Tibial nerve (tissue), 4 donors: ENCODE measurements around the gene SLC7A4. TPM values are rescaled to one million over a fixed set of nuclear protein-coding genes. Genes with fewer than 3 reads are reported as not detected.

Experiments used
- DNase-seq, 2 donors: peaks; one replicate each; pipeline ENCODE4 v3.0.0-alpha.2; 2019; ENCODE audit warnings: low spot score in 2 of 2
- H3K27ac ChIP-seq, 4 donors: fragments of 200-600 bp; sonication (generic) in 3 of 4; one replicate each; pipeline ENCODE4 v1.5.1; 2017 to 2019; ENCODE audit warnings: mild to moderate bottlenecking in 1 of 4
- H3K27me3 ChIP-seq, 2 donors: fragments of 200-600 bp; sonication (generic) in 1 of 2; one replicate each; pipeline versions ENCODE4 v1.5.1 to v1.6.0; 2017 to 2019
- H3K36me3 ChIP-seq, 3 donors: fragments of 200-600 bp; sonication (generic); one replicate each; pipeline ENCODE4 v1.5.1; 2018 to 2019
- H3K4me1 ChIP-seq, 4 donors: fragments of 200-600 bp; sonication (generic) in 3 of 4; one replicate each; pipeline ENCODE4 v1.5.1; 2017 to 2019
- H3K4me3 ChIP-seq, 4 donors: fragments of 200-600 bp; sonication (generic) in 3 of 4; one replicate each; pipeline ENCODE4 v1.5.1; 2017 to 2019; ENCODE audit warnings: mild to moderate bottlenecking in 1 of 4, moderate library complexity in 1 of 4
- H3K9me3 ChIP-seq, 4 donors: fragments of 200-600 bp; sonication (generic) in 3 of 4; one replicate each; pipeline ENCODE4 v1.5.1; 2017 to 2019
- EP300 ChIP-seq, 2 donors: sonication (generic); formaldehyde crosslinking; IDR thresholded peaks; one replicate each; pipeline ENCODE4 v1.6.1; 2017; ENCODE audit warnings: antibody characterized with exemption in 2 of 2, mild to moderate bottlenecking in 1 of 2
- POLR2A ChIP-seq, 2 donors: fragments of 450-650 bp; IDR thresholded peaks; one replicate each; pipeline ENCODE4 v1.6.1; 2017; ENCODE audit warnings: antibody characterized with exemption in 2 of 2, mild to moderate bottlenecking in 2 of 2, moderate library complexity in 2 of 2
- WGBS, 2 donors: methylation state at CpG; one replicate each; pipeline ENCODE4 v1.1.5; 2018; 5-methylcytosine and 5-hydroxymethylcytosine counted together
- total RNA-seq, 4 donors: library from RNA; depleted of rRNA; stranded (reverse); fragments of >200 nt; gene quantifications; one replicate each; pipeline ENCODE4 v1.1.0, GENCODE V29; 2016
- TF ChIP-seq, protein P1 (sequence below), 5 experiments: fragments of 200-600 bp in 3 of 5; fragments of 450-650 bp in 2 of 5; sonication (generic) in 3 of 5; IDR thresholded peaks; one replicate each; pipeline ENCODE4 v1.5.1; 2016 to 2019; ENCODE audit warnings: antibody characterized with exemption in 5 of 5, mild to moderate bottlenecking in 3 of 5, moderate library complexity in 2 of 5

Gene SLC7A4
- total RNA-seq, 4 donors from 2014 or later, result 0.22 to 1.3 TPM; not detected in 2

DNA sequence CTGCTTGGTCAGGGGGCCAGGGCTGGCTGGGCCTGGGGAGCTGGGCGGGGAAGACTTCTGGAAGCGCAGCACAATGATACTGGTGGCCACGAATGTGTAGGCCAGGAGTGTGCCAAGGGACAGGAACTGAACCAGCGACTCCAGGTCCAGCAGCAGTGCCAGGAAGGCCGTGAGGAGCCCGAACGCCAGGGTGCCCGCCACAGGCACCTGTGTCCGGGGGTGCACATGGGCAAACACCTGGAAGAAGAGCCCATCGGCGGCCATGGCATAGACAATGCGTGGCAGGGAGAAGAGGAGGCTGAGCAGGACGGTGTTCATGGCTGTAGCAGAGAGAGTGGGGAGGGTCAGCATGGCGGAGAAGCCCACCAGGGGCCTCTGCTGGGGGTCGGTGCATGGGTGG, 2.3 kb downstream of the SLC7A4 start:
- DNase-seq, result no peak
- no peak overlapping the region for H3K27ac ChIP-seq

DNA sequence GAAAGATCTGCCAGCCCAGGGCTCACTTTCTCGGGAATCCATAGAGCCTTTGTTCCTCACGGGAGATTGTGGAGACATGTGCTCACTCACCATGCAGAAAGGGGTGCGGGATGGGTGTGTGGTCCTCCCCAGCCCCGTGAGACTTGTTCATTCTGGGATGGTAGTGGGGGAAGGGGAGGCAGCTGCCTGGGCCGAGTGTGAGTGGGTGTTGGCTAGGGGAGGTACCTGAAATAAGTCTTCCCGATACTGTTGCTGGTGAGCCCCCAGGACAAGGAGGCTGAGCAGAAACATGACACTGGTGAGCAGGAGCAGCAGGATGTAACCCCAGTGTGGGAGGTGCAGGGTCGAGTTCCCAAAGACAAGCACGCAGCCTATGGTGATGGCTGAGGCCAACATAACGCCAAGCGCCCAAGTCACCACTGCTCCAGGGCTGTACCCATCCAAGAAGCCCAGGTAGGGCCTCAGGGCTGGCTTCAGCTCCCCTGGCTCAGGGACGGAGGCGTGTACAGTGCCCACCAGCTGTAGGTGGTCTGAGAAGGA, 2.8 kb downstream of the SLC7A4 start:
- Histone ChIP-seq H3K9me3 (no peaks in the 10 kb centered on the region), H3K27ac (no peak overlapping the region), H3K4me3 (no peak overlapping the region), H3K4me1 (peaks cover 0 to 18% (median 9%) of the 10 kb centered on the region in 4 donors), H3K36me3 (no peaks in the 10 kb centered on the region), H3K27me3 (peaks cover 0 to 40% of the 10 kb centered on the region in 2 donors)
- no peak for DNase-seq
- no peak for TF ChIP-seq EP300 (IDR thresholded peaks at IDR 0.05)
- no peak for TF ChIP-seq POLR2A (IDR thresholded peaks at IDR 0.05)
- TF ChIP-seq, protein P1, sequence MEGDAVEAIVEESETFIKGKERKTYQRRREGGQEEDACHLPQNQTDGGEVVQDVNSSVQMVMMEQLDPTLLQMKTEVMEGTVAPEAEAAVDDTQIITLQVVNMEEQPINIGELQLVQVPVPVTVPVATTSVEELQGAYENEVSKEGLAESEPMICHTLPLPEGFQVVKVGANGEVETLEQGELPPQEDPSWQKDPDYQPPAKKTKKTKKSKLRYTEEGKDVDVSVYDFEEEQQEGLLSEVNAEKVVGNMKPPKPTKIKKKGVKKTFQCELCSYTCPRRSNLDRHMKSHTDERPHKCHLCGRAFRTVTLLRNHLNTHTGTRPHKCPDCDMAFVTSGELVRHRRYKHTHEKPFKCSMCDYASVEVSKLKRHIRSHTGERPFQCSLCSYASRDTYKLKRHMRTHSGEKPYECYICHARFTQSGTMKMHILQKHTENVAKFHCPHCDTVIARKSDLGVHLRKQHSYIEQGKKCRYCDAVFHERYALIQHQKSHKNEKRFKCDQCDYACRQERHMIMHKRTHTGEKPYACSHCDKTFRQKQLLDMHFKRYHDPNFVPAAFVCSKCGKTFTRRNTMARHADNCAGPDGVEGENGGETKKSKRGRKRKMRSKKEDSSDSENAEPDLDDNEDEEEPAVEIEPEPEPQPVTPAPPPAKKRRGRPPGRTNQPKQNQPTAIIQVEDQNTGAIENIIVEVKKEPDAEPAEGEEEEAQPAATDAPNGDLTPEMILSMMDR (IDR thresholded peaks at IDR 0.05), result no peak
- 57 to 59% methylated on average over 12 of the region's 12 CpGs for WGBS, 2 donors

More for the DNA sequence above, 2.3 kb downstream of the SLC7A4 start:
- 91 to 96% methylated on average over 15 of the region's 15 CpGs for WGBS, 2 donors
- peaks cover 0 to 18% (median 9%) of the 10 kb centered on the region in 4 donors for H3K4me1 ChIP-seq
- no peaks in the 10 kb centered on the region for H3K36me3 ChIP-seq
- no peak for TF ChIP-seq EP300 (IDR thresholded peaks at IDR 0.05)
- TF ChIP-seq, protein P1 (IDR thresholded peaks at IDR 0.05), result no peak
- no peak for TF ChIP-seq POLR2A (IDR thresholded peaks at IDR 0.05)
- H3K9me3 ChIP-seq, result no peaks in the 10 kb centered on the region
- H3K4me3 ChIP-seq, result no peak overlapping the region
- peaks cover 0 to 40% of the 10 kb centered on the region in 2 donors for H3K27me3 ChIP-seq

DNA sequence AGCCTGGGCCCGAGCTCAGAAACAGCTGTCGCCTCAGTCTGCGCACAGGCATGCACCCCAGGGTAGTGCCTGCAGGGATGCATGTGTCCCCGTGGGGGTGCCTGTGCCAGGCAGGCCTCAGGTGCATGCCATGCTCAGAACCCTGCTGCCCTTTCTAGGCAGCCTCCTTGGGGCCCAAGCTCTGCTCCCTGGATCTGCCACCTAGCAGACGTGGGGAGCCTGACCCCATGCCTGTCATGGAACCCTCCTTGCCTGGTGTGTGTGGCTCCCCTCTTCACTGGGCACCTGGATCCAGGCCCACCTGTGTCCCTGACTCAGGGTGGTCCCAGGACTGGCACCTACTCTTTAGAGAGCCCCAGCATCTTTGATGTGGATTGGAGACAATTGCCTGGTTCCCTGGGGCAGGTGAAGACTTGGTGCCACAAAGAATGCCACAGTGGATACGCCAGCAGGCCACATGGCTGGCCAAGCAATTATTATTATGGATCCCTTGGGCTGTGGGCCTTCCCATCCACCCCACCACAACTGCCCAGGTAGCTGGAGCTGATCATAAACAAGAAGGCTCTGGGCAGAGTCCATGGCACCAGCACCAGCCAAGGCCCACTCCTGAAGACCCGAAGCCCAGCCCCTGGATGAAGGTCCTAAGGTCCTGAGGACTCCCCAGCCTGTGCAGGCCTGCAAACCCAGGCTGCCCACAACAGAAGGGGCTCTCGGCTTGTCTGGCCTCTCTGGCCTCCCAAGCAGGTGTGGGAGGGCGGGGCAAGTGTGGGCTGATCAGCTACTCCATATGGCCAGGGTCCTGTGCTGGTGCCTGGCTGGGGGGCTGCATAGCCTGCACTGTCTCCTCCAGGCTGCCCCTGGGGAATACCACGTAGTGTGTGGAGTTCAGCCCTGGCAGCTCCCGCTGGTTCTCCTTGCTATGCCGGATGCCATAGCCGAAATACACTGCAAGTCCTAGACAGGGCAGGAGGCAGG, 3.8 kb downstream of the SLC7A4 start:
- H3K4me3 ChIP-seq, result no peak overlapping the region
- no peak overlapping the region for H3K27ac ChIP-seq
- H3K36me3 ChIP-seq, result no peaks in the 10 kb centered on the region
- H3K27me3 ChIP-seq, result peaks cover 0 to 40% of the 10 kb centered on the region in 2 donors
- no peaks in the 10 kb centered on the region for H3K9me3 ChIP-seq
- DNase-seq, result no peak
- peaks cover 0 to 18% (median 9%) of the 10 kb centered on the region in 4 donors for H3K4me1 ChIP-seq
- TF ChIP-seq, protein P1 (IDR thresholded peaks at IDR 0.05), result no peak
- TF ChIP-seq POLR2A (IDR thresholded peaks at IDR 0.05), result no peak
- no peak for TF ChIP-seq EP300 (IDR thresholded peaks at IDR 0.05)
- WGBS, 2 donors, result 87 to 100% methylated on average over 1 to 10 of the region's 13 CpGs

DNA sequence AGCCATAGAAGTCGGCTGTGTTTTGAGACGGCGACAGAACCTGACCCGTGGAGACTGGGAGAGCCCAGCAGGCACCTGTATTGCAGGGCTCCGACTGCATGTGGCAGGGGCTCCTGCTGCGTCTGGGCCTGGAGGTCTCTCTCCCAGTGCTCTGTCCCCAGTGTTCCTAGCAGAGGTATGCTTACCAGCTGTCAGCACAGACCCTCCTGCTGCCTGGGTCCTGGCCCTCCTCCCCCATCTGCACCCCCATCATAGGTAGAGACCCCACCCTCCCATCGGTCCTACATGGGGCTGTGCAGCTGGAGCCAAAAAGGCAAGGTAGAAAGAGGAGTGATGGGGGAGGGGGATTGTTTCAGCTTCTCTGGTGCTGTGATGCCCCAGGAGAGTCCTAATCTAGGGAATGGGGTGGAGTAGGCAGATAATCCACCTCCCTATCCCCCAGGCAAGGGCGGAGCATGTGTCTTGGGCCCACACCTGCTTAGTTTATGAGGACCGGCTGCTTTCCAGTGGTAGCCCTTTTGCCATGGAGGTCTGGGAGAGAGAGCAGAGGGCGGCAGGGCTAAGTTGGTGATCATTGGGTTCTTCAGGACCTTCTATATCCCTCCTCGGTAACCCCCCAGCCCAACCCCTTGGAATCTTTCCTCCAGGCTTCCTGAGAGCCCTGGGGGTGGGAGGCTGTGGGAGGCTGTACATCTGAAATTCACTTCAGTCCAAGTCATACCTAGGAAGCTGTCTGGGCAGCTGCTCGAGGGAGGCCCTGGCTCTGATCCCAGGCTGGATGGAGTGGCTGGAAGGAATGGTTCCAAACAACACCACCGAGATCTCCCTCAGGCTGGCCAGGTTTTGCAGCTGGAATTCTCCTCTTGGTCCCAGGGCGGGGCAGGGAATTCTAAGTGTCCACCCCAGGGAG, 5.3 kb downstream of the SLC7A4 start:
- H3K27ac ChIP-seq, result no peak overlapping the region
- no peak for TF ChIP-seq POLR2A (IDR thresholded peaks at IDR 0.05)
- TF ChIP-seq, protein P1 (IDR thresholded peaks at IDR 0.05), result no peak
- TF ChIP-seq EP300 (IDR thresholded peaks at IDR 0.05), result no peak
- 66 to 69% methylated on average over 13 to 14 of the region's 14 CpGs for WGBS, 2 donors
- peaks cover 0 to 8% (median 4%) of the 10 kb centered on the region in 4 donors for H3K4me1 ChIP-seq
- no peaks in the 10 kb centered on the region for H3K9me3 ChIP-seq
- peaks cover 0 to 29% of the 10 kb centered on the region in 2 donors for H3K27me3 ChIP-seq
- H3K4me3 ChIP-seq, result no peak overlapping the region
- DNase-seq, result no peak
- no peaks in the 10 kb centered on the region for H3K36me3 ChIP-seq
